Measurements from ENCODE around the gene E4F1. TPM values are rescaled to one million over a fixed set of nuclear protein-coding genes. Genes with fewer than 3 reads are reported as not detected.
A peak's percentile ranks its signal among the peaks of the same experiment; 100 is the strongest.

The E4F1 gene
- total and polyA plus RNA-seq, 2 donors from 2014 or later, result 13.6 to 26.0 TPM

DNA sequence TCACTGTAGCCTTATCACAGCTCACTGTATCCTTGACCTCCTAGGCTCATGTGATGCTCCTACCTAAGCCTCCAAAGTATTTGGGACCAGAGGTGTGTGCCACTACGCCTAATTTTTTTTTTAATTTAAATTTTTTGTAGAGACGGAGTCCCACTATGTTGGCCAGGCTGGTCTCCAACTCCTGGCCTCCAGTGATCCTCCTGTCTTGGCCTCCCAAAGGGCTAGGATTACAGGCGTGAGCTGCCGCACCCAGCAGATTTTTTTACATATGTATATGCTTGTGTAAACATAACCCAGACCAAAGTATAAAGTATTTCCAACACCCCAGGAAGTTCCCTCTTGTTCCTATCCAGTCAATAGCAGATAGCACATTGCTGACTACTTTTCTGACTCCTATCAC lies 7.1 kb upstream of the E4F1 start:
- Histone ChIP-seq H3K27ac (ENCODE audit: low read depth in 2 of 2, low read length in 2 of 2) (no peak overlapping the region), H3K4me3 (ENCODE audit: low read length in 3 of 3) (no peak overlapping the region), H3K9ac (ENCODE audit: low read length in 3 of 3) (no peak overlapping the region), H3K9me3 (ENCODE audit: control insufficient read depth in 2 of 3, insufficient read depth in 1 of 3, low read length in 3 of 3) (no peaks in the 10 kb centered on the region), H3K4me1 (ENCODE audit: control insufficient read depth in 2 of 3, insufficient read depth in 2 of 3, low read depth in 1 of 3, low read length in 3 of 3) (peaks cover 0 to 25% (median 15%) of the 10 kb centered on the region in 3 donors), H3K36me3 (ENCODE audit: control insufficient read depth in 2 of 3, insufficient read depth in 3 of 3, low read length in 3 of 3) (no peaks in the 10 kb centered on the region), H3K27me3 (ENCODE audit: control insufficient read depth, insufficient read depth, low read length) (no peaks in the 10 kb centered on the region)
- intact Hi-C loops (cut with DNase I), result no loop called here
- TF ChIP-seq, protein P1, sequence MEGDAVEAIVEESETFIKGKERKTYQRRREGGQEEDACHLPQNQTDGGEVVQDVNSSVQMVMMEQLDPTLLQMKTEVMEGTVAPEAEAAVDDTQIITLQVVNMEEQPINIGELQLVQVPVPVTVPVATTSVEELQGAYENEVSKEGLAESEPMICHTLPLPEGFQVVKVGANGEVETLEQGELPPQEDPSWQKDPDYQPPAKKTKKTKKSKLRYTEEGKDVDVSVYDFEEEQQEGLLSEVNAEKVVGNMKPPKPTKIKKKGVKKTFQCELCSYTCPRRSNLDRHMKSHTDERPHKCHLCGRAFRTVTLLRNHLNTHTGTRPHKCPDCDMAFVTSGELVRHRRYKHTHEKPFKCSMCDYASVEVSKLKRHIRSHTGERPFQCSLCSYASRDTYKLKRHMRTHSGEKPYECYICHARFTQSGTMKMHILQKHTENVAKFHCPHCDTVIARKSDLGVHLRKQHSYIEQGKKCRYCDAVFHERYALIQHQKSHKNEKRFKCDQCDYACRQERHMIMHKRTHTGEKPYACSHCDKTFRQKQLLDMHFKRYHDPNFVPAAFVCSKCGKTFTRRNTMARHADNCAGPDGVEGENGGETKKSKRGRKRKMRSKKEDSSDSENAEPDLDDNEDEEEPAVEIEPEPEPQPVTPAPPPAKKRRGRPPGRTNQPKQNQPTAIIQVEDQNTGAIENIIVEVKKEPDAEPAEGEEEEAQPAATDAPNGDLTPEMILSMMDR (IDR thresholded peaks at IDR 0.05; ENCODE audit: borderline replicate concordance, extremely low read depth, insufficient read depth), result no peak
- no peak for DNase-seq
- no peak for FAIRE-seq

DNA sequence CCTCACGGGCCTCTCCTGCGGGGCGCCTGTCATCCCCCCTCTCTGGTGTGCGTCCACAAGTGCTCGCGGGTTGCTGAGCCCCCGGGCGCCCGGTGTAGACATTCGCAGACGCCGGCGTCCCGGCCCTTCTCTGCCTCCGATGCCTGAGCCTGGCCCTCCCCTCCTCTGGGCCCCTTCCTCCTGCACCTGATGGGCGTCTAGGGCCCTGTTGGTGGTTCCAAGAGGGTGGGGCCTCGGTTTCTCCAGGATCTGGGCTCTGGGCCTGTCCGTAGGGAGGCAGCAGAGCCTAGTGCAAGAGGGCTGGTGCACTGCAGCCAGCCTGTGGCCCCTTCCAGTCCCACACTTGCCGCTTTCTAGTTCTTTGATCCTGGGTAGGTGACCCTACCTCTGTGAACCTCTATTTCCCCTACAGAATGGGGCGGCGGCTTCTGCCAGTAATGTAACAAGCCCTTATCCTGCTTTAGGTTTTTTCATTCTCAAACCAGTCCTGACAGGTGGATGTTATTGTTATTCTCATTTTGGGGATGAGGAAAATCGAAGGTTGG lies 623 bp downstream of the E4F1 start:
- peaks cover 0 to 6% (median 3%) of the 10 kb centered on the region in 3 donors for H3K4me1 ChIP-seq (ENCODE audit: control insufficient read depth in 2 of 3, insufficient read depth in 2 of 3, low read depth in 1 of 3, low read length in 3 of 3)
- H3K9me3 ChIP-seq (ENCODE audit: control insufficient read depth in 2 of 3, insufficient read depth in 1 of 3, low read length in 3 of 3), result no peaks in the 10 kb centered on the region
- H3K27me3 ChIP-seq (ENCODE audit: control insufficient read depth, insufficient read depth, low read length), result no peaks in the 10 kb centered on the region
- H3K36me3 ChIP-seq (ENCODE audit: control insufficient read depth in 2 of 3, insufficient read depth in 3 of 3, low read length in 3 of 3), result peaks cover 0 to 5% (median 0%) of the 10 kb centered on the region in 3 donors
- intact Hi-C loops (cut with DNase I), result no loop called here
- FAIRE-seq, result no peak
- TF ChIP-seq, protein P1 (IDR thresholded peaks at IDR 0.05; ENCODE audit: borderline replicate concordance, extremely low read depth, insufficient read depth), result no peak
- H3K9ac ChIP-seq (ENCODE audit: low read length in 3 of 3), result peak overlapping the region; percentile 47 to 96 (median 55)
- peak overlapping the region; percentile 65 to 69 for H3K27ac ChIP-seq (ENCODE audit: low read depth in 2 of 2, low read length in 2 of 2)
- DNase-seq, result peak in 4 of 5 donors; percentile 46 to 87 (median 55)
- H3K4me3 ChIP-seq (ENCODE audit: low read length in 3 of 3), result peak overlapping the region; percentile 54 to 71 (median 70)

DNA sequence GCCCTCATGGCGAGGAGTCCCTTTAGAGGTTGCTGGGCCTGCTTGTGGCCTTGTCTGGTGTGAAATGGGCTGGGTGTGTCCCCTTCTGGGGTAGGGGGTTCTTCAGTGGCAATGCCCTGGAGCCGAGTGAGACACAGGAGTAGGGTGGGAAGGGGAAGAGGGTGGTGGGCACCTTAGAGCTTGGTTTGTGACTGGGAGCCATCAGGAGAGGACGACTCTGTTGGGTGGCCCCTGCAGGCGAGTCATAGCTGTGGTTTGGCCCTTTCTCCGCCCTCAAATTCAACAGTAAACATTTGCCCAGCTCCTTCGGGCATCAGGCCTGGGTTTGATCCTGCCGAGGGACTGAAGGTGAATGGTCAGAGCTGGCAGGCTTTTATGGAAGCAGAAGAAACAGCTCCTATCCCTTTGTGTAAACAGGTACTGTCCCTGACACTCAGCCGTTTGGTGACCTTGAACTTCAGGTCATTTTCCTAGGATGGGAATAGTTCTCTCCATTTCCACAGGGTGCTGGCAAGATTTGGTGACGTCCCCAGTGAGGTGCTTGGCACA lies 2.9 kb downstream of the E4F1 start:
- intact Hi-C loops (cut with DNase I), result no loop called here
- H3K4me3 ChIP-seq (ENCODE audit: low read length in 3 of 3), result no peak overlapping the region
- H3K27ac ChIP-seq (ENCODE audit: low read depth in 2 of 2, low read length in 2 of 2), result no peak overlapping the region
- no peaks in the 10 kb centered on the region for H3K27me3 ChIP-seq (ENCODE audit: control insufficient read depth, insufficient read depth, low read length)
- H3K4me1 ChIP-seq (ENCODE audit: control insufficient read depth in 2 of 3, insufficient read depth in 2 of 3, low read depth in 1 of 3, low read length in 3 of 3), result peaks cover 0 to 6% (median 3%) of the 10 kb centered on the region in 3 donors
- TF ChIP-seq, protein P1 (IDR thresholded peaks at IDR 0.05; ENCODE audit: borderline replicate concordance, extremely low read depth, insufficient read depth), result no peak
- H3K36me3 ChIP-seq (ENCODE audit: control insufficient read depth in 2 of 3, insufficient read depth in 3 of 3, low read length in 3 of 3), result peaks cover 0 to 15% (median 3%) of the 10 kb centered on the region in 3 donors
- no peaks in the 10 kb centered on the region for H3K9me3 ChIP-seq (ENCODE audit: control insufficient read depth in 2 of 3, insufficient read depth in 1 of 3, low read length in 3 of 3)
- DNase-seq, result no peak
- H3K9ac ChIP-seq (ENCODE audit: low read length in 3 of 3), result no peak overlapping the region
- FAIRE-seq, result no peak

Measured in kidney (tissue), 14 donors.